Fibroblast of skin of scalp (primary cell): Measurements from ENCODE around the gene KIF15.
"Not testable (repeated sequence)": the region's sequence is repeated elsewhere in the genome, so short reads cannot be mapped to it uniquely, and the experiment has no call there.

Experiments
- DNase-seq: peaks from one replicate; pipeline ENCODE4 v3.0.0-alpha.2; 2013

Gene KIF15

DNA sequence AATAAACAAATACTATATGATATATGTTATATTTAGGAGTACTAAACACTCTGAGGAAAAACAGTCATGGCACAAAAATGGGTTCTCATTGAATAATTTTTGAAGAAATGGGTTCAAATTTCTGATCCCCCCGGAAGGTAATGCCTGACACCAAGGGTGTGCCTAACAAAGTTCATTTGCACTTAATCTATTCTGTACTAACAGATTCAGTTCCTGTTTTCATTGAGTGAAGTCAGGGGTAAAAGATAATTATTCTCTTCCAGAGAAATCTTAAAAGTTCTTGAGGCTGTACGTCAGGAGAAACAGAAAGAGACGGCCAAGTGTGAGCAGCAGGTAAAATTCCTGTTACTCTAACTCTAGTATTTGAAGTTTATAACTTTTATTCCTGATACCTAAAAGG, 65.6 kb downstream of the KIF15 start:
- DNase-seq = no peak

DNA sequence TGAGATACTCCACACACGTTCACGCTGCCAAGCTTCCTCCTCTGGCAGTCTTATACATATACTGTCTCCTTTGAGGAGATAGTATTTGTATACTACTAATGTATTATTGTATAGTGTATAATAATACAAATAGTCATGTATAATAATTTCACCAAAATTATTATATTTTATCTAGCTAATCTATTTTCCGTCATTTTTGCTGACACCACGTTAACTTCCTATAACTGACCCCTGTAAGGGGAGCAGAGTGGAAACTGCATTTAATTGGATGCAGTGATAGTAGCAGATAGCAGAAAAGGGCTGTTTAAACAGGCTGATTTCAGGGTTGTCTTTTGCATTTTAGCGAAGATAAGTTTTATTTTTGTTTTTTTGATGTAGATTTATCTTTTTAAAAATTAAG, 69.6 kb downstream of the KIF15 start:
- no peak for DNase-seq

DNA sequence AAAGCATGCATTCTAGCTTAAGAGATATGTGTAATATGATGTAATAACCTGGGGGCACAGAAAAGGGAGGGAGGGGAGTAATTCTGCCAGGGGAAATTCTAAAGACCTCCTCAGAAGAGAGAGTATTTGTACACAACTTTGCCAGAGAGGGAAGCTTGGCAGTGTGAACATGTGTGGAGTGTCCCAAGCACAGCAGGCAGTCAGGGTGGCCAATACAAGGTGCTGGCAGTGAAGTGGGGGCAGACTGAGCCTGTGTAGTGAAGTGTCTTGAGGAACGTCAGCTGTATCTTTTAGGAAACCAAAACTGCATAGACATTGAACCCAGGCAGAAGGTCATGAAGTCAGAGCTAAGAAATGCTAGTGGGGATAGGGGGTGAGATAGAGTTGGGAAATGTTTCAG, 70.4 kb downstream of the KIF15 start:
- no peak for DNase-seq

- DNase-seq = no peak
Measured at GRCh38 chr3:44832965-44833364, 71.4 kb downstream of the KIF15 start.

GRCh38 chr3:44833394-44833793, 71.8 kb downstream of the KIF15 start:
- no peak for DNase-seq

GRCh38 chr3:44835684-44836083, 74.1 kb downstream of the KIF15 start:
- no peak for DNase-seq

DNA sequence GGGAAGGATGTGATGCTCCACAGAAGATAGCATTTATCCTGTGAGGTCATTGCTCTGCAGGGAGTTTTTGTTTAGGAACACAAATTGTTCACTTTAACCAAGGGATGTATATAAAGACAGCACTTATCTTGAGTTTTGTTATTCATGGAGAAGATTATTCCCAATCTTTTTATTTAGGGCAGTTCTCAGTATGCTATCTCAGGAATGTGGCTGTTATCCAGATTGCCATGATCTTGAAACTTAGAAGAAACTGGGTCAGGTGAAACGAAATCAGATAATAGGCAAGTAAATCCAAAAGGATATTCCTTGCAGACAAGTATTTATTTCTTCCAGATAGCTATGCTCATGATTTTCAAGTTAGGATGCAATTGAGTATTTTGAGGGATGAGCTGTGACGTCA, 80.8 kb downstream of the KIF15 start:
- no peak for DNase-seq

- peak; percentile 15 for DNase-seq
Measured at GRCh38 chr3:44845528-44846520, 84.2 kb downstream of the KIF15 start.

DNA sequence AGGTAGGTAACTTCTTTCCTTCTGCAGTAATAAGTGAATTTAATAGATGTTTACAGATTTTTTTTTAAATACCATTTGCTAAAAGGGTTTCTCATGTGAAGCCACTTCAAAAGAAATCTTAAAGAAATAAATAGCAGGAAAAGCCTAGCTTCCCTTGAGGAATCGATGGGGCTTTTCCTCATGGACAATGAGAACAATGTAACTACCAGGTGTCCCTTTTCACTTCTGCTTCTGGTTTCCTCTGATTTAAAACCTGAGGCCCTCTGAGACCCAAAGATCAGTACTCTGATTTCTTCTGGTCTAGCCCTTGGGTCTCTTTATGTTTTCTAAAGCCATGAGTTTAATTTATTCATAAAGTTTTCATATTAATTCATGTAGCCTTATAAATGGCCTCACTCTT, 87.0 kb downstream of the KIF15 start:
- DNase-seq = no peak

DNA sequence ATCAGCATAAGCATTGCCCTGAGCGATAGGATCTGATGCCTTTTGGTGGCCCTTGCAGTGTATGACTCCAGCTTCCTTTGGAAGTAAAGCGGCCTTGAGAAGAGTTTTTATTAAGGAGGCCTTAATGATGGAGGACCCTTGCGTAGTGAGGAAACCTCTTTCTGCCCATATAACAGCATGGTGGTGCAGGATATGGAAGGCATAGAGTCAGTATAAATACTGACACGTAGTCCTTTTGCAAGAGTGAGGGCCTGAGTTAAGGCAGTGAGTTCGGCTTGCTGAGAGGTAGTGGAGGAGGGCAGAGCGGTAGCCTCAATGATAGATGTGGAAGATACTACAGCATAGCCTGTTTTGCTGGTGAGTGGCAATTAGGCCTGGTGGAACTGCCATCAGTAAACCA, 95.1 kb downstream of the KIF15 start:
- not testable (repeated sequence) for DNase-seq

- DNase-seq = no peak
Measured at GRCh38 chr3:44860117-44860516, 98.5 kb downstream of the KIF15 start.

DNA sequence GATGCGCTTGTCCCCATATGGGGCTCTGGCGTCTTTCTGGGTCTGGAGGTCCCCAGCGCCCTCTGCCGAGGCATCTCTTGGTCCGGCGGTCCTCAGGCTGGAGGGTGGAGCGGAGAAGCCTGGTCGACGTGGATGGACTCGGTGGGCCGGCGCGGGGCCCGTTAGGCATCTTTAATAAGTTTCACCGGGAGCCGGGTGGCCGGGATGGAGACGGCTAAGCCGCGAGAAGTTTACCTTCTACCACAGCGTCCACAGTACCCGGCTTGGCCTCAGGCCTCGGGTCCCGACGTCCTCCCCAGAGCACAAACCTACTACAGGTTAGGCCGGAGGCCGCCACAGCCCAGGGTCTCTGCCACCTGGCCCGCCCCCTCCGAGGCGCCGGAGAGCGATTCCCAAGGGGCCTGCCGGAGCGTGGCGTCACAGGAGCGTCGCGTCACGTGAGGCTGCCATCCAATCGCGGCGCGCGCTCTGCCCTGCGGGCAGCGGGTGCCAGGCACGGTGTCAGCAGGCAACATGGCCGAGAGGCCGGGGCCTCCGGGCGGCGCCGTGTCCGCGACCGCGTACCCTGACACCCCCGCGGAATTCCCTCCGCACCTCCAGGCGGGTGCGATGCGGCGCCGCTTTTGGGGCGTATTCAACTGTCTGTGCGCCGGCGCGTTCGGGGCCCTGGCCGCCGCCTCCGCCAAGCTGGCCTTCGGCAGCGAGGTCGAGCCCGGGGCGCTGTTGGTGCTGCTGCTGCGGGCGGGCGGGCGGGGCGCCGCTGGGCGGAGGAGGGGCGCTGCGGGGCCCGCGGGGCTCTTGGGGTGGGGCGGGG, 100.0 kb downstream of the KIF15 start, which contains the start of gene TMEM42:
Gene TMEM42, plus strand, starts transcription at position 501 of the 814 bp plus-strand sequence. Its CDS starts 13 bp downstream, at position 514.
- peak; percentile 92 for DNase-seq

DNA sequence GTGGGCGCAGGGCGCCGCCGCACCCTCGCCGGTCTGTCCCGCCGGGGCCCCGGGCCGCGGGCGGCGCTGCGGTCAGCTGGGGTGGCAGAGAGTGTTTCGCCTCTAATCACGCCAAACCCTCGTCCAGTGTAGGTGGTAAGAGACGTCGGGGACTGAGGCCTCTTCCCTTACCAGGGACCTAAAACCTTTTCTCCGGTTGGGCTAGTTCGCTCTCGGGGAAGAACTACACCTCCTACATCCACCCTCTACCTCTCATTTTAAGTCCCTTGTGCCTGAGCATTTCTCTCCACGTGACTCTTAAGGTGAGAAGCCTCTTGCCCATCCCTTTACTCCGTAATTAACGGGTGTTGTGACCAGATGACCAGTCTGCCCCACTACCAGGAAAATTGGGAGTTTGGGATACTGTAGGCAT, 100.6 kb downstream of the KIF15 start:
- DNase-seq = no peak

GRCh38 chr3:44865272-44866035, 103.9 kb downstream of the KIF15 start:
- peak; percentile 6 for DNase-seq

DNA sequence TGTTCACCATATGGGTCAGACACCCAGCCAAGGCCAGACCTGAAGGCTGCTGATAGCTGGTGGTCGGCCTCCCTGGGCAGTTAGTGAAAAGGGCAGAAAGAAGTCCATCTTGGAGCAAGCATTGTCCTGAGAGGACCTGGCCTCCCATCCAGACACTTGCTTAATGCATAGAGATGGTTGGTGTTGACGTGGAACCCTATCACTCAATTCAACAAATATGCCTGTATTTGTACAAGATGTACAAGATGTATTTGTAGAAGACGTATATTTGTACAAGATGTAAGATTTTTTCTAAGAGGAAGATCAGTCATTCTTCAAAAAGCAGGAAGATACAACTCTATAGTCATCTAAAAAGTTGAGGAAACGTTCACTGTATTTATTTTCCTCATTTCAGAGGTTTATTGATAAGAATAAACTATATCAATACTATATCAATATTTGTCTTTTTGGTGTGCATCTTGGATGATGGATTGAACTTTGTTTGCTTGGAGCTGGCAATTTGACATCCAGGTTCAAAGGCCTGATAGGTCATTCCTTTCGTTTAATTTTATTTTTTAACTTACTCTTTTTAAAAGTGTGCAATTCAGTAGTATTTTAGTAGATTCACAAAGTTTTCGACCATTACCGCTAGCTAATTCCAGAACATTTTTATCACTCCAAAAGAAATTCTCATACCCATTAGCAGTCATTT, 106.0 kb downstream of the KIF15 start:
- no peak for DNase-seq

DNA sequence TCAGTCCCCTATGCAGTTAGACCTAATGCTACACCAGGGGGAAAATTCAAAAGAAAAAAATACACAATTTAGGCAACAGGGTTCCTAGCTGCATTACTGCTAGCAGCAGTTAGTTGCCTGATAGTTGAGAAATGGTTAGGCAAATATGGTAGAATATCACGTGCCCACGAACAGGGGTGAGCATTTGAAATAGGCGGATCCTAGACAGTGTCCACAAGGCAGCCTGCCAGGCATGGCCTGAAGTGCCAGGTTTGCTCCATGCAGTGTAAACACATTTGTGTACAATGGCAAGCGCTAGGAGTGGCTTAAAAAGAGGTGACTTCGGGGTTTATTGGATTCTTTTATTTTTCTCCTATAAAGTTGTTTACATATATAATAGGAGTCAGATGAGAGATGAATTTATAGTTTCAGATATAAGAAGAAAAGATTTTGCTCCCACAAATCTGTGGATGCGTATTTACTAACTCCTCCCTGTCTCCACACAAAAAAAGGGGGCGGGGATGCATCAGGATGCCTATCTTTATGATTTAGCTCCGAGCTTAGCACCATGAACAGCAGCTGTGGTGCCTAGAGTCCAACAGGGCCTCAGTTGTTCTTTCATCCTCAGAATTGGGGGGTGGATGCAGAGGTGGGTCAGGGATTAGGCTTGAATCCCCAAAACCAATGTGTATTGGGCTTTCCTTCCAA, 108.9 kb downstream of the KIF15 start:
- DNase-seq = no peak

DNA sequence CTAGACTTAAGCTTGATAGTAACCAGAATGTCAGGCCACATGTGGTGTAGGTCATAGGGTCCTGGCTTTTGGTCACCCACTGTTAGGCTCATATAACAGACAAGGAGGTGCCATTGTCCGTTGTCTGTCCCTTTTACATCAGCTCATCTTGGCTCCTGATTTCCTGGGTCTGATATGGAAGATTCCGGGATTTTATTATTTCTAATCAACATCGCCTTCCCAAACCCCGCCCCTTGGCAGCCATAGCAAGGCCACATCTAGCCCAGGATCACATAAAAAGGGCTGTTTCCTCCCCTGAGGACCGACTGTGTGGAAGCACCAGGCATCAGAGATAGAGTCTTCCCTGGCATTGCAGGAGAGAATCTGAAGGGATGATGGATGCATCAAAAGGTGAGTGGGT, 112.7 kb downstream of the KIF15 start, which contains the start of gene TGM4:
Gene TGM4, plus strand, starts transcription at position 301 of the 400 bp plus-strand sequence. Its CDS starts 71 bp downstream, at position 372.
- no peak for DNase-seq

- DNase-seq = no peak
Measured at GRCh38 chr3:44875596-44875995, 114.0 kb downstream of the KIF15 start.

- no peak for DNase-seq
Measured at GRCh38 chr3:44877333-44877732, 115.7 kb downstream of the KIF15 start.

DNA sequence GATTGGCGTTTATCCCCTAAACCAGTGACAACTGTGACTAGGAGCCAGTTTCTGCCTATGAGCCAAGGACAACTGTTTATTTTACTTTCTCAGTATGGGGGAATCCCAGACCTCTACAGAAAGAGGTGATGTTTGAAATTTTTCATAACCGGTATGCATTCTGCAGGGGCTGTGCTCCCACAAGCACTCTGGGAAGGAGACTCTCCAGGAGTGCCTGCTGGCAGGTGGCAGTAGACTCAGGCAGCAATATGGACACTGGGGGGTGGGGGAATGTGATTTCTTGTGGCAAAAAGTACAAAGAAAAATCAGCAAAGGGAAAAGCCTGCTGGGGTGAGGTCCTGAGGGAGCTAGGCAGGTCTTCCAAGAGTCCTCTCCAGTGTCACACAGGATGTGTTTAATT, 118.7 kb downstream of the KIF15 start:
- DNase-seq = no peak
